Panc1 (cell line): ENCODE measurements around the gene FTL.

Experiments used
- CTCF ChIP-seq: fragments of 450-650 bp; IDR thresholded peaks from 2 replicates; pipeline ENCODE4 v1.5.1; 2017; ENCODE audit warnings: mild to moderate bottlenecking
- REST ChIP-seq, 2 experiments: IDR thresholded peaks; 2 replicates each; pipeline ENCODE4 v1.6.1; 2011 to 2012; ENCODE audit warnings: low read depth in 2 of 2, control low read depth in 1 of 2, low read length in 1 of 2, mild to moderate bottlenecking in 1 of 2, moderate library complexity in 1 of 2; ENCODE audit not compliant: insufficient read depth in 1 of 2

GRCh38 chr19:48982280-48982679 lies 17.2 kb downstream of the FTL start:
- no peak for TF ChIP-seq CTCF
- no peak for TF ChIP-seq REST (IDR thresholded peaks at IDR 0.05; ENCODE audit: insufficient read depth in 1 of 2, low read depth in 2 of 2, low read length in 1 of 2)
